Vagina (tissue), 2 donors: ENCODE results near the gene NSUN2.

ENCODE experiments used
- CTCF ChIP-seq, 3 experiments: fragments of 450-650 bp in 2 of 3; fragments of 200-600 bp in 1 of 3; sonication (generic) in 1 of 3; IDR thresholded peaks; one replicate each; pipeline ENCODE4 v1.5.1; 2017 to 2019; ENCODE audit warnings: antibody characterized with exemption in 3 of 3, mild to moderate bottlenecking in 2 of 3, moderate library complexity in 2 of 3
- POLR2A ChIP-seq, 2 donors: fragments of 450-650 bp; IDR thresholded peaks; one replicate each; pipeline ENCODE4 v1.6.1; 2017; ENCODE audit warnings: antibody characterized with exemption in 2 of 2, mild to moderate bottlenecking in 2 of 2, moderate library complexity in 2 of 2
- POLR2AphosphoS5 ChIP-seq, 2 donors: sonication (generic); formaldehyde crosslinking; IDR thresholded peaks; one replicate each; pipeline ENCODE4 v1.9.0; 2017; ENCODE audit warnings: antibody characterized with exemption in 2 of 2, mild to moderate bottlenecking in 2 of 2, low read depth in 1 of 2; ENCODE audit not compliant: insufficient read depth in 1 of 2

GRCh38 chr5:6590581-6590980, 42.3 kb downstream of the NSUN2 start:
- TF ChIP-seq POLR2A (IDR thresholded peaks at IDR 0.05) (no peak), CTCF (IDR thresholded peaks at IDR 0.05) (no peak), POLR2AphosphoS5 (IDR thresholded peaks at IDR 0.05; ENCODE audit: insufficient read depth in 1 of 2, low read depth in 1 of 2) (no peak)
